ENCODE results near the gene ITPKC.

GRCh38 chr19:40713939-40714338, 3.0 kb upstream of the ITPKC start:
- no peak for TF ChIP-seq CTCF (IDR thresholded peaks at IDR 0.05)
- no peak for TF ChIP-seq POLR2A (IDR thresholded peaks at IDR 0.05)

Measured in prostate gland (tissue), 2 donors.